Transverse colon (tissue), 4 donors: ENCODE measurements around the gene AUNIP. TPM values are rescaled to one million over a fixed set of nuclear protein-coding genes. Genes with fewer than 3 reads are reported as not detected.
A peak's percentile ranks its signal among the peaks of the same experiment; 100 is the strongest.

Experiments
- DNase-seq: peaks from one replicate; pipeline ENCODE4 v3.0.0-alpha.2; 2019
- H3K27ac ChIP-seq, 4 donors: fragments of 200-600 bp; sonication (generic); 2 replicates each; pipeline ENCODE4 v1.5.1; 2016 to 2018; ENCODE audit warnings: inconsistent platforms in 4 of 4
- H3K27me3 ChIP-seq: fragments of 200-600 bp; sonication (generic); 2 replicates; pipeline ENCODE4 v1.5.1; 2017; ENCODE audit warnings: inconsistent platforms
- H3K36me3 ChIP-seq, 4 donors: fragments of 200-600 bp; sonication (generic); 2 replicates each; pipeline ENCODE4 v1.5.1; 2017 to 2019; ENCODE audit warnings: inconsistent platforms in 4 of 4
- H3K4me1 ChIP-seq, 4 donors: fragments of 200-600 bp; sonication (generic); 2 replicates each; pipeline ENCODE4 v1.5.1; 2017 to 2020; ENCODE audit warnings: inconsistent platforms in 4 of 4
- H3K4me3 ChIP-seq, 4 donors: fragments of 200-600 bp; sonication (generic); 1 replicate in 1 of 4; 2 replicates in 3 of 4; pipeline versions ENCODE4 v1.5.1 to v1.6.1; 2017 to 2019; ENCODE audit warnings: inconsistent platforms in 4 of 4
- H3K9me3 ChIP-seq, 2 donors: fragments of 200-600 bp; sonication (generic); 2 replicates each; pipeline ENCODE4 v1.5.1; 2017 to 2019; ENCODE audit warnings: inconsistent platforms in 2 of 2
- EP300 ChIP-seq: sonication (generic); formaldehyde crosslinking; IDR thresholded peaks from one replicate; pipeline ENCODE4 v1.6.1; 2017; ENCODE audit warnings: antibody characterized with exemption, low read depth
- POLR2A ChIP-seq: fragments of 450-650 bp; IDR thresholded peaks from one replicate; pipeline ENCODE4 v1.6.1; 2016; ENCODE audit warnings: antibody characterized with exemption, mild to moderate bottlenecking, moderate library complexity
- POLR2AphosphoS5 ChIP-seq, 3 donors: sonication (generic); formaldehyde crosslinking; IDR thresholded peaks; one replicate each; pipeline ENCODE4 v1.6.1; 2016; ENCODE audit warnings: antibody characterized with exemption in 3 of 3
- WGBS, 2 donors: methylation state at CpG; one replicate each; pipeline ENCODE4 v1.1.5; 2018; ENCODE audit warnings: low coverage in 1 of 2; 5-methylcytosine and 5-hydroxymethylcytosine counted together
- in situ Hi-C, 4 donors: fragments of 200-750 bp; cut with MboI; loops; one replicate each; pipeline versions ENCODE4 v1.15.0 to v1.15.1; 2017; ENCODE audit warnings: low sequenced_read_pairs in 3 of 4, low pct_ligation_motif_present in 1 of 4, low pct_unique_long_range_greater_than_20kb in 1 of 4
- intact Hi-C: fragments of 100-400 bp; cut with DNase I; formaldehyde crosslinking; loops from one replicate; pipeline ENCODE4 v1.15.1; 2023; ENCODE audit warnings: low total_unique reads
- total RNA-seq, 4 donors: library from RNA; depleted of rRNA; stranded (reverse); fragments of >200 nt; gene quantifications; one replicate each; pipeline ENCODE4 v1.1.0, GENCODE V29; 2016
- TF ChIP-seq, protein P1 (sequence below), 5 experiments: fragments of 200-600 bp in 3 of 5; fragments of 450-650 bp in 2 of 5; sonication (generic) in 3 of 5; IDR thresholded peaks; 1 replicate in 2 of 5; 2 replicates in 3 of 5; pipeline ENCODE4 v1.5.1; 2016 to 2017; ENCODE audit warnings: antibody characterized with exemption in 5 of 5, inconsistent platforms in 3 of 5, mild to moderate bottlenecking in 2 of 5, moderate library complexity in 1 of 5

AUNIP gene
- total RNA-seq, 4 donors from 2014 or later = 0.41 TPM; not detected in 3

- Histone ChIP-seq H3K9me3 (no peaks in the 10 kb centered on the region), H3K27me3 (no peaks in the 10 kb centered on the region), H3K4me3 (no peak overlapping the region), H3K27ac (no peak overlapping the region), H3K36me3 (no peaks in the 10 kb centered on the region), H3K4me1 (peaks cover 0 to 19% (median 0%) of the 10 kb centered on the region in 4 donors)
- in situ Hi-C loops = loop anchor here in 1 of 4 donors (25.0 kb wide), 1 partner anchor 175 kb away; the partner anchor contains the start of gene MAN1C1
- no peak for TF ChIP-seq POLR2A
- no peak for TF ChIP-seq EP300
- no peak for TF ChIP-seq POLR2AphosphoS5 (IDR thresholded peaks at IDR 0.05)
- TF ChIP-seq, protein P1, sequence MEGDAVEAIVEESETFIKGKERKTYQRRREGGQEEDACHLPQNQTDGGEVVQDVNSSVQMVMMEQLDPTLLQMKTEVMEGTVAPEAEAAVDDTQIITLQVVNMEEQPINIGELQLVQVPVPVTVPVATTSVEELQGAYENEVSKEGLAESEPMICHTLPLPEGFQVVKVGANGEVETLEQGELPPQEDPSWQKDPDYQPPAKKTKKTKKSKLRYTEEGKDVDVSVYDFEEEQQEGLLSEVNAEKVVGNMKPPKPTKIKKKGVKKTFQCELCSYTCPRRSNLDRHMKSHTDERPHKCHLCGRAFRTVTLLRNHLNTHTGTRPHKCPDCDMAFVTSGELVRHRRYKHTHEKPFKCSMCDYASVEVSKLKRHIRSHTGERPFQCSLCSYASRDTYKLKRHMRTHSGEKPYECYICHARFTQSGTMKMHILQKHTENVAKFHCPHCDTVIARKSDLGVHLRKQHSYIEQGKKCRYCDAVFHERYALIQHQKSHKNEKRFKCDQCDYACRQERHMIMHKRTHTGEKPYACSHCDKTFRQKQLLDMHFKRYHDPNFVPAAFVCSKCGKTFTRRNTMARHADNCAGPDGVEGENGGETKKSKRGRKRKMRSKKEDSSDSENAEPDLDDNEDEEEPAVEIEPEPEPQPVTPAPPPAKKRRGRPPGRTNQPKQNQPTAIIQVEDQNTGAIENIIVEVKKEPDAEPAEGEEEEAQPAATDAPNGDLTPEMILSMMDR (IDR thresholded peaks at IDR 0.05) = no peak
- 88 to 100% methylated on average over 1 to 5 of the region's 5 CpGs for WGBS, 2 donors
- intact Hi-C loops = no loop called here
- DNase-seq = no peak
Observed at GRCh38 chr1:25787760-25788166, 71.5 kb downstream of the AUNIP start.

GRCh38 chr1:25786887-25787759, 72.1 kb downstream of the AUNIP start:
- Histone ChIP-seq H3K36me3 (no peaks in the 10 kb centered on the region), H3K4me1 (peaks cover 0 to 19% (median 0%) of the 10 kb centered on the region in 4 donors), H3K4me3 (no peak overlapping the region), H3K27ac (peak overlapping the region in 1 of 4 donors; percentile 45), H3K9me3 (no peaks in the 10 kb centered on the region), H3K27me3 (no peaks in the 10 kb centered on the region)
- no peak for DNase-seq
- WGBS, 2 donors = 42 to 77% methylated on average over 5 to 11 of the region's 11 CpGs
- intact Hi-C loops = no loop called here
- in situ Hi-C loops = loop anchor here in 1 of 4 donors (25.0 kb wide), 1 partner anchor 175 kb away; the partner anchor contains the start of gene MAN1C1
- TF ChIP-seq, protein P1 (IDR thresholded peaks at IDR 0.05) = no peak
- TF ChIP-seq EP300 (no peak), POLR2AphosphoS5 (IDR thresholded peaks at IDR 0.05) (no peak), POLR2A (no peak)

DNA sequence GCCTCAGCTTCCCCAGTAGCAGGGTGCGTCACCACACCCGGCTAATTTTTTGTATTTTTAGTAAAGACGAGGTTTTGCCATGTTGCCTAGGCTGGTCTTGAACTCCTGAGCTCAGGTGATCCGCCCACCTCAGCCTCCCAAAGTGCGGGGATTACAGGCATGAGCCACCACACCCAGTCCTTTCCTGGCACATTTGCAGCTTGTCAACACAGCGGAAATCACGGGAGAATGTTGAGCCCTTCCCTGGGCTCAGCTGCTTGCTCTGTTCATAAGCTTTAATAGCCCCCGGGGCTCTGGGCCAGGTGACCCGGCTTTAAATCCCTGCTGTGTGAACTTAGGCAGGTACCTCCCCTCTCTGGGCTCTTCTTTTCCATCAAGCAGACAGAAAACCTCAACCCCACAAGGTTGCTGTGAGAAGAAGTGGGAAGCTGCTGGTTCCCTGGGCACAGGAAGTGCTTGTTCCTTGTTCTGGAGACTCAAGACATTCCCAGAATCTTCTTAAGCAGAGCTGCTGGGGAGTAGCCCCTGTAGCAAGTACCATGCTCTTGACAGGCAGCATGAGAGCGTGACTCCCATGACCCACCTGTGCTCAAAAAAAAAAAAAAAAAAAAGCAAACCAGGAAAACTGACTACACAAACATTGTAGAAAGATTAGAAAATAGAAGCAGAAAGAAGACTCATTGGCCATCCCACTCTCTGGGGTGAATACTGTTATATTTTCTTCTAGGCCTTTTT, 73.8 kb downstream of the AUNIP start:
- peaks cover 0 to 22% (median 0%) of the 10 kb centered on the region in 4 donors for H3K4me1 ChIP-seq
- TF ChIP-seq, protein P1 (IDR thresholded peaks at IDR 0.05) = no peak
- no peak for TF ChIP-seq POLR2A
- TF ChIP-seq POLR2AphosphoS5 (IDR thresholded peaks at IDR 0.05) = no peak
- TF ChIP-seq EP300 = no peak
- peak overlapping the region in 1 of 4 donors; percentile 15 for H3K27ac ChIP-seq
- in situ Hi-C loops = loop anchor here in 1 of 4 donors (25.0 kb wide), 1 partner anchor 173 kb away; the partner anchor contains the start of gene MAN1C1
- H3K36me3 ChIP-seq = no peaks in the 10 kb centered on the region
- H3K27me3 ChIP-seq = no peaks in the 10 kb centered on the region
- intact Hi-C loops = loop anchor here (1.0 kb wide), 1 partner anchor 29 kb away; no protein-coding TSS in a partner anchor
- DNase-seq = no peak
- H3K4me3 ChIP-seq = no peak overlapping the region
- no peaks in the 10 kb centered on the region for H3K9me3 ChIP-seq
- 62 to 75% methylated on average over 5 to 10 of the region's 10 CpGs for WGBS, 2 donors
